HepG2 (cell line): ENCODE data around the gene MTA2. TPM values are rescaled to one million over a fixed set of nuclear protein-coding genes. Genes with fewer than 3 reads are reported as not detected.

Source experiments
- FOXK2 ChIP-seq: fragments of 450-650 bp; IDR thresholded peaks from 2 replicates; pipeline ENCODE4 v1.6.1; 2016
- HNRNPK ChIP-seq: fragments of 200-400 bp; formaldehyde crosslinking; IDR thresholded peaks from 2 replicates; pipeline ENCODE4 v1.6.1; 2018; ENCODE audit warnings: low read length, low read depth, moderate library complexity, mild to moderate bottlenecking; ENCODE audit not compliant: poor library complexity, severe bottlenecking
- HOXD1 ChIP-seq: sonication (generic); formaldehyde crosslinking; IDR thresholded peaks from 2 replicates; pipeline ENCODE4 v1.5.0; 2020; ENCODE audit warnings: missing genetic modification reagents
- IRX3 ChIP-seq: sonication (generic); formaldehyde crosslinking; IDR thresholded peaks from 2 replicates; pipeline ENCODE4 v1.8.1; 2023; ENCODE audit warnings: mild to moderate bottlenecking, low read depth, missing genetic modification reagents, borderline replicate concordance
- MYC ChIP-seq: sonication (generic); formaldehyde crosslinking; IDR thresholded peaks from 2 replicates; pipeline ENCODE4 v1.9.0; 2021; ENCODE audit warnings: missing genetic modification reagents, borderline replicate concordance
- RBM22 ChIP-seq: fragments of 200-400 bp; formaldehyde crosslinking; optimal IDR thresholded peaks from 2 replicates; pipeline ENCODE3; 2017; ENCODE audit warnings: mild to moderate bottlenecking, low read length, moderate library complexity
- SP1 ChIP-seq, 2 experiments: fragments of 450-650 bp in 1 of 2; sonication (generic) in 1 of 2; formaldehyde crosslinking in 1 of 2; IDR thresholded peaks; 2 replicates each; pipeline versions ENCODE4 v1.4.0 to v1.6.1; 2016 to 2020; ENCODE audit warnings: missing genetic modification reagents in 1 of 2
- TBL1XR1 ChIP-seq: fragments of 150-350 bp; IDR thresholded peaks from 2 replicates; pipeline ENCODE4 v1.6.1; 2014; ENCODE audit warnings: borderline replicate concordance, low read length; ENCODE audit not compliant: partially characterized antibody
- XBP1 ChIP-seq: sonication (generic); formaldehyde crosslinking; IDR thresholded peaks from 2 replicates; pipeline ENCODE4 v1.5.0; 2020; ENCODE audit warnings: missing genetic modification reagents
- ZNF644 ChIP-seq: IDR thresholded peaks from 2 replicates; pipeline ENCODE4 v1.6.1; 2016; ENCODE audit warnings: low read depth
- ZNF672 ChIP-seq: sonication (generic); formaldehyde crosslinking; IDR thresholded peaks from 2 replicates; pipeline ENCODE4 v1.8.1; 2022; ENCODE audit warnings: missing genetic modification reagents
- ZSCAN22 ChIP-seq: sonication (generic); formaldehyde crosslinking; IDR thresholded peaks from 2 replicates; pipeline ENCODE4 v1.4.0; 2020; ENCODE audit warnings: mild to moderate bottlenecking, missing genetic modification reagents
- ZSCAN30 ChIP-seq: sonication (generic); formaldehyde crosslinking; IDR thresholded peaks from 2 replicates; pipeline ENCODE4 v1.5.0; 2020; ENCODE audit warnings: mild to moderate bottlenecking, missing genetic modification reagents
- polyA plus RNA-seq, 8 experiments: library from polyadenylated mRNA; depleted of rRNA in 3 of 8; stranded (reverse) in 7 of 8; unstranded in 1 of 8; fragments of >200 nt; fragmentation: Illumina TruSeq in 4 of 8; extraction: Trizol in 4 of 8; gene quantifications; 2 replicates each; pipeline versions ENCODE4 v1.2.1 to v1.2.3, GENCODE V29; 2011 to 2016; ENCODE audit warnings: low read depth in 4 of 8, missing spikeins in 1 of 8, mixed read lengths in 1 of 8; ENCODE audit not compliant: insufficient read depth in 1 of 8
- total RNA-seq, 5 experiments: library from RNA; depleted of rRNA; stranded (reverse); fragments of >200 nt; fragmentation: Illumina TruSeq; extraction: Trizol; gene quantifications; 2 replicates each; pipeline ENCODE4 v1.2.3, GENCODE V29; 2016; ENCODE audit warnings: low read depth in 1 of 5
- TF ChIP-seq, protein P1 (sequence below): sonication (generic); formaldehyde crosslinking; IDR thresholded peaks from 2 replicates; pipeline ENCODE4 v1.4.0; 2020; ENCODE audit warnings: missing genetic modification reagents
- TF ChIP-seq, protein P2 (sequence below): sonication (generic); formaldehyde crosslinking; IDR thresholded peaks from 2 replicates; pipeline ENCODE4 v1.8.0; 2023; ENCODE audit warnings: mild to moderate bottlenecking, missing genetic modification reagents
- TF ChIP-seq, protein P3 (sequence below): sonication (generic); formaldehyde crosslinking; IDR thresholded peaks from 2 replicates; pipeline ENCODE4 v1.4.0; 2020; ENCODE audit warnings: missing genetic modification reagents; ENCODE audit errors: not compliant biosample characterization

The MTA2 gene
- total and polyA plus RNA-seq, 2 of the 13 experiments (the other 11 are each of a cell fraction or from before 2014, with no cell fraction given), result 14.0 to 70.0 TPM

DNA sequence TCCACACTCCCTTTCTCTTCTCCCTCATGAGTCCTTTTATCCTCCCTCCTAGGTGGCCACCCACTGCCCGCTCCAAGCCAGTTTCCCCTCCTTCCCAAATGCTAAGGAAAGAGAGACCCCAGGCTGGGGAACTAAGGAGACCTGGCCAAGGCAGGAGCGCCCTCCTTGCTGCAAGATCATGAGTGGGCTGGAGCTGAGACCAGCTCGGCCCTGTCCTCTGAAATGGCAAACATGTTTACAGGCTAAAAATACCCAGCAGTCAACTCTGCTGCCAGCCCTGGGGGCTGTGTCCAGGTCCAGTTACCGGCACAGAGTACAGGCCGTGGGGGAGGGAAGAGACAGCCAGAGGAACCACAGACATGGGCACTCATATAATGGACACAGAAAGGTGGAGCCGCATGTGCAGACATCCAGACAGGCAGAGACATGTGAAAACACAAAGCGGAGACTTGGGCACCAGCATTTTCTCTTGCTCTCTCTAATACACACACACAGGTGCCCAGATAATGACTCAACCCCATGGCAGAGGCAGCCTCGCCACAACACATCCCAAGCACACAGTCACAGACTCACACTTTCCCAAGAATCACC, 53.9 kb downstream of the MTA2 start (continued):
- TF ChIP-seq, protein P1, sequence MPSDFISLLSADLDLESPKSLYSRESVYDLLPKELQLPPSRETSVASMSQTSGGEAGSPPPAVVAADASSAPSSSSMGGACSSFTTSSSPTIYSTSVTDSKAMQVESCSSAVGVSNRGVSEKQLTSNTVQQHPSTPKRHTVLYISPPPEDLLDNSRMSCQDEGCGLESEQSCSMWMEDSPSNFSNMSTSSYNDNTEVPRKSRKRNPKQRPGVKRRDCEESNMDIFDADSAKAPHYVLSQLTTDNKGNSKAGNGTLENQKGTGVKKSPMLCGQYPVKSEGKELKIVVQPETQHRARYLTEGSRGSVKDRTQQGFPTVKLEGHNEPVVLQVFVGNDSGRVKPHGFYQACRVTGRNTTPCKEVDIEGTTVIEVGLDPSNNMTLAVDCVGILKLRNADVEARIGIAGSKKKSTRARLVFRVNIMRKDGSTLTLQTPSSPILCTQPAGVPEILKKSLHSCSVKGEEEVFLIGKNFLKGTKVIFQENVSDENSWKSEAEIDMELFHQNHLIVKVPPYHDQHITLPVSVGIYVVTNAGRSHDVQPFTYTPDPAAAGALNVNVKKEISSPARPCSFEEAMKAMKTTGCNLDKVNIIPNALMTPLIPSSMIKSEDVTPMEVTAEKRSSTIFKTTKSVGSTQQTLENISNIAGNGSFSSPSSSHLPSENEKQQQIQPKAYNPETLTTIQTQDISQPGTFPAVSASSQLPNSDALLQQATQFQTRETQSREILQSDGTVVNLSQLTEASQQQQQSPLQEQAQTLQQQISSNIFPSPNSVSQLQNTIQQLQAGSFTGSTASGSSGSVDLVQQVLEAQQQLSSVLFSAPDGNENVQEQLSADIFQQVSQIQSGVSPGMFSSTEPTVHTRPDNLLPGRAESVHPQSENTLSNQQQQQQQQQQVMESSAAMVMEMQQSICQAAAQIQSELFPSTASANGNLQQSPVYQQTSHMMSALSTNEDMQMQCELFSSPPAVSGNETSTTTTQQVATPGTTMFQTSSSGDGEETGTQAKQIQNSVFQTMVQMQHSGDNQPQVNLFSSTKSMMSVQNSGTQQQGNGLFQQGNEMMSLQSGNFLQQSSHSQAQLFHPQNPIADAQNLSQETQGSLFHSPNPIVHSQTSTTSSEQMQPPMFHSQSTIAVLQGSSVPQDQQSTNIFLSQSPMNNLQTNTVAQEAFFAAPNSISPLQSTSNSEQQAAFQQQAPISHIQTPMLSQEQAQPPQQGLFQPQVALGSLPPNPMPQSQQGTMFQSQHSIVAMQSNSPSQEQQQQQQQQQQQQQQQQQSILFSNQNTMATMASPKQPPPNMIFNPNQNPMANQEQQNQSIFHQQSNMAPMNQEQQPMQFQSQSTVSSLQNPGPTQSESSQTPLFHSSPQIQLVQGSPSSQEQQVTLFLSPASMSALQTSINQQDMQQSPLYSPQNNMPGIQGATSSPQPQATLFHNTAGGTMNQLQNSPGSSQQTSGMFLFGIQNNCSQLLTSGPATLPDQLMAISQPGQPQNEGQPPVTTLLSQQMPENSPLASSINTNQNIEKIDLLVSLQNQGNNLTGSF, result no peak
- TF ChIP-seq RBM22 (no peak), SP1 (IDR thresholded peaks at IDR 0.05) (no peak), SP1 (CRISPR knock-in tag; IDR thresholded peaks at IDR 0.05) (no peak), ZSCAN30 (CRISPR knock-in tag) (no peak), XBP1 (CRISPR knock-in tag) (no peak), ZSCAN22 (CRISPR knock-in tag) (no peak), HNRNPK (no peak), HOXD1 (CRISPR knock-in tag) (no peak), TBL1XR1 (peak; percentile 26), IRX3 (CRISPR knock-in tag) (no peak), MYC (CRISPR knock-in tag) (no peak), ZNF644 (no peak), FOXK2 (no peak), ZNF672 (CRISPR knock-in tag) (no peak)
- TF ChIP-seq, protein P2, sequence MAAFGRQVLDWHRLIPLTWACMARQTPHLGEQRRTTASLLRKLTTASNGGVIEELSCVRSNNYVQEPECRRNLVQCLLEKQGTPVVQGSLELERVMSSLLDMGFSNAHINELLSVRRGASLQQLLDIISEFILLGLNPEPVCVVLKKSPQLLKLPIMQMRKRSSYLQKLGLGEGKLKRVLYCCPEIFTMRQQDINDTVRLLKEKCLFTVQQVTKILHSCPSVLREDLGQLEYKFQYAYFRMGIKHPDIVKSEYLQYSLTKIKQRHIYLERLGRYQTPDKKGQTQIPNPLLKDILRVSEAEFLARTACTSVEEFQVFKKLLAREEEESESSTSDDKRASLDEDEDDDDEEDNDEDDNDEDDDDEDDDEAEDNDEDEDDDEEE, result no peak
- TF ChIP-seq, protein P3, sequence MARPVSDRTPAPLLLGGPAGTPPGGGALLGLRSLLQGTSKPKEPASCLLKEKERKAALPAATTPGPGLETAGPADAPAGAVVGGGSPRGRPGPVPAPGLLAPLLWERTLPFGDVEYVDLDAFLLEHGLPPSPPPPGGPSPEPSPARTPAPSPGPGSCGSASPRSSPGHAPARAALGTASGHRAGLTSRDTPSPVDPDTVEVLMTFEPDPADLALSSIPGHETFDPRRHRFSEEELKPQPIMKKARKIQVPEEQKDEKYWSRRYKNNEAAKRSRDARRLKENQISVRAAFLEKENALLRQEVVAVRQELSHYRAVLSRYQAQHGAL (CRISPR knock-in tag), result no peak
